A673 (cell line): ENCODE measurements around the gene KRTAP9-2.

Experiments used
- EZH2 ChIP-seq: fragments of 200-600 bp; sonication (generic); IDR thresholded peaks from 2 replicates; pipeline ENCODE4 v1.6.1; 2017; ENCODE audit warnings: borderline replicate concordance, low read depth, mild to moderate bottlenecking, mixed read lengths, antibody characterized with exemption, low read length; ENCODE audit not compliant: poor library complexity, severe bottlenecking
- TF ChIP-seq, protein P1 (sequence below): fragments of 300-800, 200-600 bp; sonication (generic); conservative IDR thresholded peaks from 2 replicates; pipeline ENCODE4 v1.5.1; 2017; ENCODE audit warnings: low read depth, mild to moderate bottlenecking, antibody characterized with exemption, low read length, moderate library complexity, mixed read lengths

- TF ChIP-seq, protein P1, sequence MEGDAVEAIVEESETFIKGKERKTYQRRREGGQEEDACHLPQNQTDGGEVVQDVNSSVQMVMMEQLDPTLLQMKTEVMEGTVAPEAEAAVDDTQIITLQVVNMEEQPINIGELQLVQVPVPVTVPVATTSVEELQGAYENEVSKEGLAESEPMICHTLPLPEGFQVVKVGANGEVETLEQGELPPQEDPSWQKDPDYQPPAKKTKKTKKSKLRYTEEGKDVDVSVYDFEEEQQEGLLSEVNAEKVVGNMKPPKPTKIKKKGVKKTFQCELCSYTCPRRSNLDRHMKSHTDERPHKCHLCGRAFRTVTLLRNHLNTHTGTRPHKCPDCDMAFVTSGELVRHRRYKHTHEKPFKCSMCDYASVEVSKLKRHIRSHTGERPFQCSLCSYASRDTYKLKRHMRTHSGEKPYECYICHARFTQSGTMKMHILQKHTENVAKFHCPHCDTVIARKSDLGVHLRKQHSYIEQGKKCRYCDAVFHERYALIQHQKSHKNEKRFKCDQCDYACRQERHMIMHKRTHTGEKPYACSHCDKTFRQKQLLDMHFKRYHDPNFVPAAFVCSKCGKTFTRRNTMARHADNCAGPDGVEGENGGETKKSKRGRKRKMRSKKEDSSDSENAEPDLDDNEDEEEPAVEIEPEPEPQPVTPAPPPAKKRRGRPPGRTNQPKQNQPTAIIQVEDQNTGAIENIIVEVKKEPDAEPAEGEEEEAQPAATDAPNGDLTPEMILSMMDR, result no peak
- no peak for TF ChIP-seq EZH2
Observed at GRCh38 chr17:41211845-41212466, 14.5 kb upstream of the KRTAP9-2 start.
